AG10803 (cell line): ENCODE results near the gene DZIP3.

Experiments used
- DNase-seq: peaks from one replicate; pipeline ENCODE4 v3.0.0; 2010; ENCODE audit warnings: low read depth
- H3K4me3 ChIP-seq: 2 replicates; pipeline ENCODE4 v1.5.1; 2011; ENCODE audit warnings: mild to moderate bottlenecking, low read length, control low read depth
- CTCF ChIP-seq: conservative IDR thresholded peaks from 2 replicates; pipeline ENCODE4 v1.5.1; 2011; ENCODE audit warnings: mild to moderate bottlenecking, low read length, control low read depth, inconsistent platforms

DZIP3 gene

GRCh38 chr3:108554229-108554628 is 35.3 kb upstream of the DZIP3 start:
- no peak for TF ChIP-seq CTCF
- no peak for DNase-seq
- H3K4me3 ChIP-seq = no peak overlapping the region

- H3K4me3 ChIP-seq = no peak overlapping the region
- no peak for TF ChIP-seq CTCF
- no peak for DNase-seq
These were observed 34.5 kb upstream of the DZIP3 start for GRCh38 chr3:108554913-108555571.

GRCh38 chr3:108555966-108556581 is 33.4 kb upstream of the DZIP3 start:
- no peak for TF ChIP-seq CTCF
- no peak for DNase-seq
- H3K4me3 ChIP-seq = no peak overlapping the region

- no peak for TF ChIP-seq CTCF
- H3K4me3 ChIP-seq = no peak overlapping the region
- DNase-seq = no peak
These were observed 27.0 kb upstream of the DZIP3 start for GRCh38 chr3:108562565-108562964.

- TF ChIP-seq CTCF = no peak
- DNase-seq = no peak
- H3K4me3 ChIP-seq = no peak overlapping the region
These were observed 25.0 kb upstream of the DZIP3 start for GRCh38 chr3:108564564-108564963.

GRCh38 chr3:108565506-108565905 is 24.0 kb upstream of the DZIP3 start:
- TF ChIP-seq CTCF = no peak
- no peak for DNase-seq
- no peak overlapping the region for H3K4me3 ChIP-seq

GRCh38 chr3:108566599-108566998 is 22.9 kb upstream of the DZIP3 start:
- no peak for TF ChIP-seq CTCF
- H3K4me3 ChIP-seq = no peak overlapping the region
- no peak for DNase-seq
